Measurements from ENCODE around the gene SMPD4. TPM values are rescaled to one million over a fixed set of nuclear protein-coding genes. Genes with fewer than 3 reads are reported as not detected.

The SMPD4 gene
- total and polyA plus RNA-seq, 2 of the 13 experiments (the other 11 are each of a cell fraction or from before 2014, with no cell fraction given): 63.2 to 70.5 TPM

GRCh38 chr2:130181325-130181879 lies at the start of gene SMPD4 (continued):
- TF ChIP-seq RXRB (CRISPR knock-in tag; IDR thresholded peaks at IDR 0.05; ENCODE audit: borderline replicate concordance): 0 out of 2 replicates have a peak, but pooled peaks have one; percentile 30
- no peak for TF ChIP-seq GTF3A (CRISPR knock-in tag; conservative IDR thresholded peaks at IDR 0.05)
- TF ChIP-seq U2AF2 (IDR thresholded peaks at IDR 0.05; ENCODE audit: low read depth, low read length): no peak
- TF ChIP-seq ZBTB40 (IDR thresholded peaks at IDR 0.05): no peak
- peak; percentile 83 for TF ChIP-seq ZBTB40 (CRISPR knock-in tag; IDR thresholded peaks at IDR 0.05)
- TF ChIP-seq SALL2 (CRISPR knock-in tag; IDR thresholded peaks at IDR 0.05): peak; percentile 62; the same call in 1 of the 2 replicates
- no peak for TF ChIP-seq HNF4G (IDR thresholded peaks at IDR 0.05; ENCODE audit: borderline replicate concordance, low read depth, low read length)
- no peak for TF ChIP-seq HNF4G (CRISPR knock-in tag; IDR thresholded peaks at IDR 0.05; ENCODE audit: borderline replicate concordance, low read depth)
- no peak for TF ChIP-seq SMARCC2 (IDR thresholded peaks at IDR 0.05)
- peak; percentile 13; the same call in 1 of the 2 replicates for TF ChIP-seq ZNF768 (CRISPR knock-in tag; IDR thresholded peaks at IDR 0.05)
- TF ChIP-seq ZBTB39 (CRISPR knock-in tag; IDR thresholded peaks at IDR 0.05): no peak
- no peak for TF ChIP-seq ZBTB8A (CRISPR knock-in tag; IDR thresholded peaks at IDR 0.05; ENCODE audit: borderline replicate concordance, low read depth)
- peak; percentile 74; the same call in 1 of the 2 replicates for TF ChIP-seq ARNT2 (CRISPR knock-in tag; IDR thresholded peaks at IDR 0.05; ENCODE audit: low read depth)
- no peak for TF ChIP-seq SMAD1 (CRISPR knock-in tag; IDR thresholded peaks at IDR 0.05; ENCODE audit: borderline replicate concordance, low read depth)
- peak; percentile 98 for TF ChIP-seq YY1 (IDR thresholded peaks at IDR 0.05; ENCODE audit: insufficient read depth, insufficient replicate concordance, low read depth, low read length)
- TF ChIP-seq ZNF781 (CRISPR knock-in tag; IDR thresholded peaks at IDR 0.05; ENCODE audit: borderline replicate concordance, not compliant biosample characterization): no peak
- TF ChIP-seq PITX1 (CRISPR knock-in tag; IDR thresholded peaks at IDR 0.05): peak; percentile 45
- no peak for TF ChIP-seq NONO (IDR thresholded peaks at IDR 0.05)
- TF ChIP-seq NONO (CRISPR knock-in tag; conservative IDR thresholded peaks at IDR 0.05): peak; percentile 68
- TF ChIP-seq ELF1 (CRISPR knock-in tag; IDR thresholded peaks at IDR 0.05): peak; percentile 76
- TF ChIP-seq RAD51 (IDR thresholded peaks at IDR 0.05; ENCODE audit: borderline replicate concordance): no peak

Data from HepG2 (cell line).